Omental fat pad (tissue), 4 donors: Measurements from ENCODE around the gene INCA1. TPM values are rescaled to one million over a fixed set of nuclear protein-coding genes. Genes with fewer than 3 reads are reported as not detected.

ENCODE experiments used
- ATAC-seq: fragments of 150-250 bp; one replicate; pipeline ENCODE4 v1.9.1; 2016; ENCODE audit warnings: mild to moderate bottlenecking, moderate library complexity; ENCODE audit not compliant: low FRiP score
- DNase-seq: peaks from one replicate; pipeline ENCODE4 v3.0.0-alpha.2; 2019; ENCODE audit warnings: low spot score
- CTCF ChIP-seq, 3 donors: fragments of 450-650 bp; IDR thresholded peaks; one replicate each; pipeline ENCODE4 v1.5.1; 2016 to 2017; ENCODE audit warnings: antibody characterized with exemption in 3 of 3, mild to moderate bottlenecking in 3 of 3, moderate library complexity in 2 of 3
- total RNA-seq, 4 donors: library from RNA; depleted of rRNA; stranded (reverse); fragments of >200 nt; gene quantifications; one replicate each; pipeline ENCODE4 v1.1.0, GENCODE V29; 2016

Gene INCA1
- total RNA-seq, 4 donors from 2014 or later = 1.0 to 1.4 (median 1.3) TPM; not detected in 1

GRCh38 chr17:4971826-4972225 lies 25.5 kb downstream of the INCA1 start:
- TF ChIP-seq CTCF (IDR thresholded peaks at IDR 0.05) = no peak
- DNase-seq (no peak), ATAC-seq (no peak)

- no peak for DNase-seq
- no peak for ATAC-seq
- no peak for TF ChIP-seq CTCF (IDR thresholded peaks at IDR 0.05)
Observed at GRCh38 chr17:4970273-4970672, 27.0 kb downstream of the INCA1 start.

- no peak for TF ChIP-seq CTCF (IDR thresholded peaks at IDR 0.05)
- DNase-seq = no peak
- no peak for ATAC-seq
Observed at GRCh38 chr17:4969551-4970173, 27.7 kb downstream of the INCA1 start.

- DNase-seq (no peak), ATAC-seq (peak; percentile 8)
- no peak for TF ChIP-seq CTCF (IDR thresholded peaks at IDR 0.05)
Observed at GRCh38 chr17:4969047-4969550, 28.2 kb downstream of the INCA1 start.

GRCh38 chr17:4968486-4969046 lies 28.8 kb downstream of the INCA1 start:
- TF ChIP-seq CTCF (IDR thresholded peaks at IDR 0.05) = no peak
- ATAC-seq = no peak
- no peak for DNase-seq

- peak; percentile 79 for DNase-seq
- TF ChIP-seq CTCF (IDR thresholded peaks at IDR 0.05) = no peak
- peak; percentile 87 for ATAC-seq
Observed at GRCh38 chr17:4967539-4968485, 29.5 kb downstream of the INCA1 start, which contains the start of gene SPAG7. Gene SPAG7, minus strand, starts transcription at chr17:4967817. Its CDS starts 13 bp downstream, at chr17:4967804.
